Hepatocyte (in vitro differentiated cells): ENCODE data around the gene PABPN1L. TPM values are rescaled to one million over a fixed set of nuclear protein-coding genes. Genes with fewer than 3 reads are reported as not detected.

Experiments
- DNase-seq: peaks from one replicate; pipeline ENCODE4 v3.0.0-alpha.2; 2016; ENCODE audit warnings: low spot score
- H2AFZ ChIP-seq: fragments of 200-600 bp; sonication (generic); 2 replicates; pipeline ENCODE4 v1.6.0; 2016; ENCODE audit warnings: antibody characterized with exemption, mild to moderate bottlenecking
- H3K27ac ChIP-seq: fragments of 200-600 bp; sonication (generic); 2 replicates; pipeline ENCODE4 v1.5.1; 2016; ENCODE audit warnings: mild to moderate bottlenecking
- H3K27me3 ChIP-seq: fragments of 200-600 bp; sonication (generic); 2 replicates; pipeline ENCODE4 v1.6.1; 2016
- H3K36me3 ChIP-seq: fragments of 200-600 bp; sonication (generic); replicated peaks from 2 replicates; pipeline ENCODE4 v1.5.1; 2016; ENCODE audit warnings: low read depth; ENCODE audit not compliant: insufficient read depth
- H3K4me1 ChIP-seq: fragments of 200-600 bp; sonication (generic); 2 replicates; pipeline ENCODE4 v1.5.1; 2016; ENCODE audit warnings: mild to moderate bottlenecking, moderate library complexity; ENCODE audit not compliant: insufficient read depth
- H3K4me2 ChIP-seq: fragments of 200-600 bp; sonication (generic); 2 replicates; pipeline ENCODE4 v1.6.0; 2016
- H3K4me3 ChIP-seq: fragments of 200-600 bp; sonication (generic); 2 replicates; pipeline ENCODE4 v1.5.1; 2016; ENCODE audit warnings: mild to moderate bottlenecking
- H3K79me2 ChIP-seq: fragments of 200-600 bp; sonication (generic); 2 replicates; pipeline ENCODE4 v1.6.0; 2017; ENCODE audit warnings: mild to moderate bottlenecking
- H3K9me2 ChIP-seq: fragments of 200-600 bp; sonication (generic); replicated peaks from 2 replicates; pipeline ENCODE4 v1.6.0; 2017; ENCODE audit warnings: mild to moderate bottlenecking; ENCODE audit not compliant: insufficient read depth
- H3K9me3 ChIP-seq: fragments of 200-600 bp; sonication (generic); 2 replicates; pipeline ENCODE4 v1.5.1; 2016; ENCODE audit warnings: low read depth, mild to moderate bottlenecking
- H4K20me1 ChIP-seq: fragments of 200-600 bp; sonication (generic); 2 replicates; pipeline ENCODE4 v1.6.0; 2016; ENCODE audit warnings: mild to moderate bottlenecking; ENCODE audit not compliant: insufficient read depth, poor library complexity, severe bottlenecking
- CTCF ChIP-seq: fragments of 200-600 bp; sonication (generic); IDR thresholded peaks from 2 replicates; pipeline ENCODE4 v1.5.1; 2016; ENCODE audit warnings: antibody characterized with exemption, mild to moderate bottlenecking; ENCODE audit not compliant: poor library complexity
- EZH2 ChIP-seq: fragments of 200-600 bp; sonication (generic); IDR thresholded peaks from 2 replicates; pipeline ENCODE4 v1.6.1; 2016; ENCODE audit warnings: antibody characterized with exemption, mild to moderate bottlenecking, borderline replicate concordance
- EZH2phosphoT487 ChIP-seq: fragments of 200-600 bp; sonication (generic); IDR thresholded peaks from one replicate; pipeline ENCODE4 v1.6.1; 2018; ENCODE audit warnings: antibody characterized with exemption, mild to moderate bottlenecking, low read depth, moderate library complexity; ENCODE audit not compliant: unreplicated experiment, severe bottlenecking
- whole genome bisulfite sequencing: methylation state at CpG from one replicate; pipeline ENCODE4 v1.1.6; 2016; ENCODE audit warnings: low lambda C conversion rate; ENCODE audit errors: missing lambda C conversion rate; 5-methylcytosine and 5-hydroxymethylcytosine counted together
- polyA plus RNA-seq: library from polyadenylated mRNA; unstranded; fragments of >200 nt; fragmentation: Nextera tagmentation; extraction: Ambion mirVana; gene quantifications from 2 replicates; pipeline ENCODE4 v1.2.1, GENCODE V29; 2016
- total RNA-seq: library from RNA; depleted of rRNA; stranded (reverse); fragments of >200 nt; gene quantifications from 2 replicates; pipeline ENCODE4 v1.2.3, GENCODE V29; 2014

Gene PABPN1L
- total and polyA plus RNA-seq, 2 experiments from 2014 or later: not detected

GRCh38 chr16:88839745-88840599, 26.5 kb downstream of the PABPN1L start:
- no peak overlapping the region for H3K4me3 ChIP-seq

DNA sequence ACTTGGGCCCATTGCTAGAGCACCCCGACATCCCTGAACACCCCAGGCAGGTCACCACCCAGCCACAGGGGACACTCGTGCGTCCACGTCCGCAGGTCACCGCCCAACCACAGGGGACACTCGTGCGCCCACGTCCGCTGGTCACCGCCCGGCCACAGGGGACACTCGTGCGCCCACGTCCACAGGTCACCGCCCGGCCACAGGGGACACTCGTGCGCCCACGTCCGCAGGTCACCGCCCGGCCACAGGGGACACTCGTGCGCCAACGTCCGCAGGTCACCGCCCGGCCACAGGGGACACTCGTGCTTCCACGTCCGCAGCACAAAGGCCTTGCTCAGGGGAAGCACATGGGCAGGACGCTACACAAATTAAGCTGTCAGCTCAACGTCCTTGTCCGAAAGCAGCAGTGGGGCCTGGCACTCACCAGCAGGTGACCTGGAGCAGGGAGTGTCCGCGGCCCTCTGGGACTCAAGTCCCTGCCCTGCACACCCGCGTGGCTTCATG, 27.4 kb downstream of the PABPN1L start:
- Histone ChIP-seq H3K9me2 (no peaks in the 10 kb centered on the region), H3K4me3 (no peak overlapping the region), H3K27ac (no peak overlapping the region), H3K36me3 (no peaks in the 10 kb centered on the region), H4K20me1 (no peaks in the 10 kb centered on the region), H3K9me3 (no peaks in the 10 kb centered on the region), H3K27me3 (no peaks in the 10 kb centered on the region), H2AFZ (no peak overlapping the region), H3K79me2 (no peaks in the 10 kb centered on the region), H3K4me2 (no peak overlapping the region), H3K4me1 (no peaks in the 10 kb centered on the region)
- 97% methylated on average over 24 of the region's 39 CpGs for WGBS
- TF ChIP-seq CTCF: no peak
- TF ChIP-seq EZH2phosphoT487: no peak
- TF ChIP-seq EZH2: no peak
- no peak for DNase-seq

More at GRCh38 chr16:88839745-88840599, 26.5 kb downstream of the PABPN1L start:
- Histone ChIP-seq H3K9me3 (no peaks in the 10 kb centered on the region), H2AFZ (no peak overlapping the region), H3K79me2 (no peaks in the 10 kb centered on the region), H4K20me1 (no peaks in the 10 kb centered on the region), H3K4me1 (no peaks in the 10 kb centered on the region), H3K4me2 (no peak overlapping the region), H3K9me2 (no peaks in the 10 kb centered on the region), H3K27me3 (no peaks in the 10 kb centered on the region), H3K36me3 (no peaks in the 10 kb centered on the region), H3K27ac (no peak overlapping the region)
- no peak for TF ChIP-seq EZH2phosphoT487
- TF ChIP-seq EZH2: no peak
- TF ChIP-seq CTCF: no peak
- no peak for DNase-seq
- WGBS: 97% methylated on average over 24 of the region's 24 CpGs

GRCh38 chr16:88838566-88838965, 27.9 kb downstream of the PABPN1L start:
- no peaks in the 10 kb centered on the region for H4K20me1 ChIP-seq

More at GRCh38 chr16:88838566-88838965, 27.9 kb downstream of the PABPN1L start:
- Histone ChIP-seq H3K27ac (no peak overlapping the region), H3K9me3 (no peaks in the 10 kb centered on the region), H3K9me2 (no peaks in the 10 kb centered on the region), H2AFZ (no peak overlapping the region), H3K4me2 (no peak overlapping the region), H3K36me3 (no peaks in the 10 kb centered on the region), H3K4me3 (no peak overlapping the region), H3K79me2 (no peaks in the 10 kb centered on the region), H3K27me3 (no peaks in the 10 kb centered on the region), H3K4me1 (no peaks in the 10 kb centered on the region)
- TF ChIP-seq EZH2phosphoT487 (no peak), CTCF (no peak), EZH2 (no peak)
- 96% methylated on average over 19 of the region's 19 CpGs for WGBS
- DNase-seq: no peak
